ENCODE results near the gene SLC30A9.

DNA sequence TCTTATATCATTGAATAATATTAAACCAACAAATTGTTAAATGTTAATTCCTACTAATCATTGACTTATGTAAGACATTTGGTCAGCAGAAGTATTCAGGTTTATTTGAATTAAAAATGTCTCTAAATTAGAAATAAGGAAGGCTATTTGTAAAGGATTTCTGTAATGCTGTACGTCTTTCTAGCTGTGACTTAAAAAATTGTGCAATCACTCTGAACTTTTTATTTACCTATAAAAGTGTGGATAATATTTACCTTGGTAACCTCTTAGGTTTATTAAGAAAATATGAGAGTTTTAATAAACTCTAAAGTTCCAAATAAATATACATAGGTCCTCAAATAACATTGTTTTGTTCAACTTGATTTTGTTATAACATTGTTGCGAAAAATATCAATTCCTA is 76.9 kb downstream of the SLC30A9 start:
- TF ChIP-seq EZH2 (IDR thresholded peaks at IDR 0.05; ENCODE audit: low read length), result no peak
- TF ChIP-seq, protein P1, sequence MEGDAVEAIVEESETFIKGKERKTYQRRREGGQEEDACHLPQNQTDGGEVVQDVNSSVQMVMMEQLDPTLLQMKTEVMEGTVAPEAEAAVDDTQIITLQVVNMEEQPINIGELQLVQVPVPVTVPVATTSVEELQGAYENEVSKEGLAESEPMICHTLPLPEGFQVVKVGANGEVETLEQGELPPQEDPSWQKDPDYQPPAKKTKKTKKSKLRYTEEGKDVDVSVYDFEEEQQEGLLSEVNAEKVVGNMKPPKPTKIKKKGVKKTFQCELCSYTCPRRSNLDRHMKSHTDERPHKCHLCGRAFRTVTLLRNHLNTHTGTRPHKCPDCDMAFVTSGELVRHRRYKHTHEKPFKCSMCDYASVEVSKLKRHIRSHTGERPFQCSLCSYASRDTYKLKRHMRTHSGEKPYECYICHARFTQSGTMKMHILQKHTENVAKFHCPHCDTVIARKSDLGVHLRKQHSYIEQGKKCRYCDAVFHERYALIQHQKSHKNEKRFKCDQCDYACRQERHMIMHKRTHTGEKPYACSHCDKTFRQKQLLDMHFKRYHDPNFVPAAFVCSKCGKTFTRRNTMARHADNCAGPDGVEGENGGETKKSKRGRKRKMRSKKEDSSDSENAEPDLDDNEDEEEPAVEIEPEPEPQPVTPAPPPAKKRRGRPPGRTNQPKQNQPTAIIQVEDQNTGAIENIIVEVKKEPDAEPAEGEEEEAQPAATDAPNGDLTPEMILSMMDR (optimal IDR thresholded peaks at IDR 0.05 in 1 of 3, IDR thresholded peaks at IDR 0.05 in 1 of 3, conservative IDR thresholded peaks at IDR 0.05 in 1 of 3; ENCODE audit: extremely low read depth in 1 of 3, insufficient read depth in 2 of 3, low read length in 3 of 3), result no peak

Measured in keratinocyte (primary cell).